Upper lobe of left lung (tissue), 6 donors: Measurements from ENCODE around the gene DCLRE1C. TPM values are rescaled to one million over a fixed set of nuclear protein-coding genes. Genes with fewer than 3 reads are reported as not detected.
A peak's percentile ranks its signal among the peaks of the same experiment; 100 is the strongest.
"Not testable (repeated sequence)": the region's sequence is repeated elsewhere in the genome, so short reads cannot be mapped to it uniquely, and the experiment has no call there.

ENCODE experiments used
- ATAC-seq, 2 donors: fragments of 200-7000 bp; cut with Tn5 transposase; one replicate each; pipeline ENCODE4 v1.9.1; 2022; ENCODE audit warnings: mild to moderate bottlenecking in 2 of 2, moderate library complexity in 2 of 2; ENCODE audit not compliant: low FRiP score in 2 of 2
- DNase-seq, 2 donors: peaks; one replicate each; pipeline ENCODE4 v3.0.0-alpha.2; 2019 to 2020
- H3K27ac ChIP-seq, 4 donors: fragments of 200-600 bp; sonication (generic); one replicate each; pipeline ENCODE4 v1.5.1; 2016 to 2019
- H3K27me3 ChIP-seq, 4 donors: fragments of 200-600 bp; sonication (generic); one replicate each; pipeline ENCODE4 v1.5.1; 2017 to 2019
- H3K36me3 ChIP-seq, 4 donors: fragments of 200-600 bp; sonication (generic); one replicate each; pipeline ENCODE4 v1.5.1; 2016 to 2019
- H3K4me1 ChIP-seq, 4 donors: fragments of 200-600 bp; sonication (generic); one replicate each; pipeline ENCODE4 v1.5.1; 2018 to 2019
- H3K4me3 ChIP-seq, 4 donors: fragments of 200-600 bp; sonication (generic); one replicate each; pipeline ENCODE4 v1.5.1; 2017 to 2019; ENCODE audit warnings: mild to moderate bottlenecking in 2 of 4, moderate library complexity in 1 of 4
- H3K9me3 ChIP-seq, 4 donors: fragments of 200-600 bp; sonication (generic); one replicate each; pipeline ENCODE4 v1.5.1; 2018 to 2019
- EP300 ChIP-seq, 4 donors: sonication (generic); formaldehyde crosslinking; IDR thresholded peaks; one replicate each; pipeline ENCODE4 v1.5.1; 2017; ENCODE audit warnings: antibody characterized with exemption in 4 of 4, control low read depth in 2 of 4
- POLR2A ChIP-seq, 4 donors: fragments of 450-650 bp; IDR thresholded peaks; one replicate each; pipeline ENCODE4 v1.5.1; 2016 to 2017; ENCODE audit warnings: antibody characterized with exemption in 4 of 4, mild to moderate bottlenecking in 2 of 4
- POLR2AphosphoS5 ChIP-seq, 2 donors: sonication (generic); formaldehyde crosslinking; IDR thresholded peaks; one replicate each; pipeline ENCODE4 v1.5.1; 2017; ENCODE audit warnings: antibody characterized with exemption in 2 of 2
- WGBS, 2 donors: methylation state at CpG; one replicate each; pipeline ENCODE4 v1.1.5; 2017 to 2018; 5-methylcytosine and 5-hydroxymethylcytosine counted together
- total RNA-seq, 6 donors: library from RNA; depleted of rRNA in 4 of 6; stranded (reverse); fragments of >200 nt in 4 of 6; gene quantifications; one replicate each; pipeline versions ENCODE4 v1.1.0 to v1.2.1, GENCODE V29; 2016 to 2021
- TF ChIP-seq, protein P1 (sequence below), 6 experiments: fragments of 450-650 bp in 4 of 6; fragments of 200-600 bp in 2 of 6; sonication (generic) in 2 of 6; IDR thresholded peaks; one replicate each; pipeline ENCODE4 v1.5.1; 2016 to 2019; ENCODE audit warnings: antibody characterized with exemption in 6 of 6
- donor health status: DM: no; HTN: no; CAD: no; lungs with moderate emphysema.
- donor health status: DM: no; HTN: yes; CAD: no; lungs with severe emphysema.

DCLRE1C gene
- 10 to 100 TPM in 5 of 6 donors, 1 to 10 TPM in 1; 8.8 to 19.9 (median 10.9) TPM for total RNA-seq

DNA sequence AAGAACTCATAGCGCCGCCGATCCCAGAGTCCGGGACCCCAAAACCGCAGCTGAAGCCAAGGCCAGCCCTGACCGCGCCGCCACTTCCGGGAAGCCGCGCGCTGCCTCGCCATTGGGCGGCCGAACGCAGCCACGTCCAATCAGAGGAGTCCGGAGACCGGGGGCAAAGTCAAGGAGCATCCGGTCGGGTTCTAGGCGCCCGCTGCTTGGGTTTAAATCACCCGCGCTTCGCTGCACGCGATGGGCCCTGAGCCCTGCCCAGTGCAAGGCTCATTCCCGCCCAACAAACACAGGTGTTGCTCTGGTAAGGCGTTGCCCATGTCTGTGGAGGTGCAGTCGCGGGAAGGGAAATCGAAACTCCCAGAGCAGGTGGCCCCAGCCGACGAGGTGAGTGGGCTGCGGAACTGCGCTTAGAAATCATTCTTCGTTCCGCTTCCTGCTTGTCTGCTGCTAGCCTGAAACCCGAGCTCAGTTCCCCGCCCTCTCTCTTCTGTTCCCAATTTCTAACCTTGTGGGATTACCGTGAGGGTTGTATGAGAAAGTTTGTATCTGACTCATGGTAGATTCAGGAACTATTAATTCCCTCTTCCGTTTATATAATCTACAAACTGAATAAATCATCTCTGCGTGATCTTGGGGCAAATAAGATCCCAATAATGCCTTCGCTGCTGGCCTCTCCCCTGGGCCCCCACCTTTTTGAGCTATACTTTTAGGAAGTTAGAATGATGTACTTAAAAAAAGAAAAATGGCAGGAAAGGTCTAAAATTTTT, at the start of gene DCLRE1C:
Gene DCLRE1C (minus strand): TSS at position 96 of the 770 bp plus-strand sequence. CDS start 86 bp downstream, at position 10.
- TF ChIP-seq POLR2AphosphoS5 (IDR thresholded peaks at IDR 0.05), result peak; percentile 68 to 69
- TF ChIP-seq EP300 (IDR thresholded peaks at IDR 0.05), result no peak
- peak in 2 of 4 donors; percentile 30 to 68 for TF ChIP-seq POLR2A (IDR thresholded peaks at IDR 0.05)
- H3K36me3 ChIP-seq, result no peaks in the 10 kb centered on the region
- ATAC-seq (peak; percentile 97), DNase-seq (peak; percentile 93 to 97)
- H3K9me3 ChIP-seq, result no peaks in the 10 kb centered on the region
- 0 to 1% methylated on average over 20 to 40 of the region's 45 CpGs for WGBS, 2 donors
- no peaks in the 10 kb centered on the region for H3K27me3 ChIP-seq
- peak within 1 kb of the TSS; percentile 90 to 92 (median 90) for H3K27ac ChIP-seq
- H3K4me3 ChIP-seq, result peak within 1 kb of the TSS; percentile 57 to 84 (median 70)
- H3K4me1 ChIP-seq, result peaks cover 21 to 35% (median 30%) of the 10 kb centered on the region in 4 donors

DNA sequence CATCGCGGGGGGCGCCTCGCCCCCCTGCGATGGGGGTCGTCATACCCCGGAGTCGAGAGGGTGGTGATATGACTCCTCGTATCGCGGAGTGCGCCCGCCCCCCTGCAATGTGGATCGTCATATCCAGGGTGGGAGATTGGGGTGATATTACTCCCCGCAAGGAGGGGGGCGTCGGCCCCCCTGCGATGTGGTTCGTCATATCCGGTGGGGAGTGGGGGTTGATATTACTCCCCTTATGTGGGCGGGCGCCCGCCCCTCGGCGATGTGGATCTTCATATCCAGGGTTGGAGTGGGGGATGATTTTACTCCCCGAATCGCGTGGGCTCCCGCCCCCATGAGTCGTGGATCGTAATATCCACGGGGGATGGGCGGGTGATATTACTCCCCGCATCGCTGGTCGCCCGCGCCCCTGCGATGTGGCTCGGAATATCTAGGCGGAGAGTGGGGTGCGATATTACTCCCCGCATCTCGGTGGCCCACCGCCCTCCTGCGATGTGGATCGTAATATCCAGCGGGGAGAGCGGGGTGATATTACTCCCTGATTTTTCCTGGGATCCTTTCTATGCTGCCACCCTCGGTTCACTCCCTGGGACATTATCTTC, 42.2 kb upstream of the DCLRE1C start:
- Histone ChIP-seq H3K4me1 (no peaks in the 10 kb centered on the region), H3K4me3 (no peak overlapping the region), H3K9me3 (no peaks in the 10 kb centered on the region), H3K36me3 (no peaks in the 10 kb centered on the region), H3K27me3 (no peaks in the 10 kb centered on the region), H3K27ac (no peak overlapping the region)
- ATAC-seq, result peak in 1 of 2 donors; percentile 57
- TF ChIP-seq, protein P1, sequence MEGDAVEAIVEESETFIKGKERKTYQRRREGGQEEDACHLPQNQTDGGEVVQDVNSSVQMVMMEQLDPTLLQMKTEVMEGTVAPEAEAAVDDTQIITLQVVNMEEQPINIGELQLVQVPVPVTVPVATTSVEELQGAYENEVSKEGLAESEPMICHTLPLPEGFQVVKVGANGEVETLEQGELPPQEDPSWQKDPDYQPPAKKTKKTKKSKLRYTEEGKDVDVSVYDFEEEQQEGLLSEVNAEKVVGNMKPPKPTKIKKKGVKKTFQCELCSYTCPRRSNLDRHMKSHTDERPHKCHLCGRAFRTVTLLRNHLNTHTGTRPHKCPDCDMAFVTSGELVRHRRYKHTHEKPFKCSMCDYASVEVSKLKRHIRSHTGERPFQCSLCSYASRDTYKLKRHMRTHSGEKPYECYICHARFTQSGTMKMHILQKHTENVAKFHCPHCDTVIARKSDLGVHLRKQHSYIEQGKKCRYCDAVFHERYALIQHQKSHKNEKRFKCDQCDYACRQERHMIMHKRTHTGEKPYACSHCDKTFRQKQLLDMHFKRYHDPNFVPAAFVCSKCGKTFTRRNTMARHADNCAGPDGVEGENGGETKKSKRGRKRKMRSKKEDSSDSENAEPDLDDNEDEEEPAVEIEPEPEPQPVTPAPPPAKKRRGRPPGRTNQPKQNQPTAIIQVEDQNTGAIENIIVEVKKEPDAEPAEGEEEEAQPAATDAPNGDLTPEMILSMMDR (IDR thresholded peaks at IDR 0.05), result no peak
- TF ChIP-seq POLR2A (IDR thresholded peaks at IDR 0.05) (no peak), POLR2AphosphoS5 (IDR thresholded peaks at IDR 0.05) (no peak), EP300 (IDR thresholded peaks at IDR 0.05) (no peak)
- 88 to 92% methylated on average over 43 to 49 of the region's 50 CpGs for WGBS, 2 donors
- DNase-seq, result peak in 1 of 2 donors; percentile 75

DNA sequence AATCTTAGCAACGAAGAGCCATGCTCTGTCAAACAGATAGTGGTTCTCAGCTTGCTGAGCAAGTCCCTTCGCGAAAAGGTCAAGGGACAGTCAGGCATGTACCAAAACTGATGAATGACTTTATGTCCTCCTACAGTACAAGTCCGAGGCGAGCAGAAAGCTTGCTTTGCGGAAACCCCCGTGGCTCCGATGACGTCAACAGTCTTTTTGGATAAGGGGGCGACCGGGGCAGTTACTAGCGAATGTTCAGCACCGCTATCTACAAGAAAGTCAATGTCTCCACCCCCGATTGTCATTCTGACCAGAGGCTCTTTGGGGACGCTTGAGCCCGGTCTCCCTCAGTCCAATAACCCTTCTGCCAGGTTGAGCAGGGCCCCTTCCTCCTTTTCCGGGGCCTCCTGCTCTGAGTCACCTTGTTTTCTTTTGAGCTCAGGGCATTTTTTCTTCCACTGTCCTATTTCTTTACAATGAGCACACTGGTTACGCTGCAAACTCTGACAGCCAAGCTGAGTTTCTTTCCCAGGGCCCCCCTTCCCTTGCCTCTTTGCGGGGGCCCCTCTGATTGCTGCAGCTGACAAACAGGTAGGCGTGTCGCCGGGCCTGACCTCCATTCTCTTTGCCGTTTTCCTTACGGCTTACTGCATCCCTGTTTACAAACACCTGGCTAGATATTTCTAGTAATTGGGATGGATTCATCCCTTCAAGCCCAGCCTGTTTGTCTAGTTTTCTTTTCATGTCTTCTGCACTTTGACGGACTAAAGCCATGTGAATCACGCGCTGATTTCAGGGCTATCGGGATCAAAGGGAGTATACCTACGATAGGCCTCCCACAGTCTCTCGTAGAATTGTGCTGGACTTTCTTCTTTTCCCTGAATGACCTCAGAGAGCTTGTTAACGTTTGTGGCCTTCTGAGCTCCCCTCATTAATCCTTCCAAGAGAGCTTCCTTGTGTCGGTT, 39.9 kb upstream of the DCLRE1C start:
- not testable (repeated sequence) for H3K27ac ChIP-seq, H3K4me1 ChIP-seq, H3K27me3 ChIP-seq, H3K4me3 ChIP-seq, H3K36me3 ChIP-seq, DNase-seq, H3K9me3 ChIP-seq, ATAC-seq
- WGBS, 2 donors, result 79 to 82% methylated on average over 30 to 32 of the region's 32 CpGs

DNA sequence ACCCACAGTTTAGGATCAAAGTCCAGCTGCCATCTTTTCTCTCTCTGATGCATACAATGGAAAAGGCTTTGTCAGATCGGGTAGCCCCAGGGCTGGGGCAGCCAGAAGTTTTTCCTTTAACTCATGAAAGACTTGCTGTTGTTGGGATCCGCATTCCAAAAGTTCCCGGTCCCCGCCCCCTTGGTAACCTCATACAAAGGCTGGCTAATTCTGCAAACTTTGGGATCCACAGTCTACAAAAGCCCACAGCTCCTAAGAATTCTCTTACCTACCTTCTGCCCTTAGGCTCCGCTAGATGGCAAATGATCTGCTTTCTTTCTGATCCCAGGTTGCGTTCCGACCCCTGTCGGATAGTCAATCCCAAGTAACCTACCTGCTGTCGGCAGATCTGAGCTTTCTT, 38.4 kb upstream of the DCLRE1C start:
- WGBS, 2 donors, result 87 to 88% methylated on average over 9 of the region's 9 CpGs
- not testable (repeated sequence) for H3K36me3 ChIP-seq, H3K4me3 ChIP-seq, H3K27ac ChIP-seq, H3K4me1 ChIP-seq, H3K27me3 ChIP-seq, ATAC-seq, DNase-seq, H3K9me3 ChIP-seq

DNA sequence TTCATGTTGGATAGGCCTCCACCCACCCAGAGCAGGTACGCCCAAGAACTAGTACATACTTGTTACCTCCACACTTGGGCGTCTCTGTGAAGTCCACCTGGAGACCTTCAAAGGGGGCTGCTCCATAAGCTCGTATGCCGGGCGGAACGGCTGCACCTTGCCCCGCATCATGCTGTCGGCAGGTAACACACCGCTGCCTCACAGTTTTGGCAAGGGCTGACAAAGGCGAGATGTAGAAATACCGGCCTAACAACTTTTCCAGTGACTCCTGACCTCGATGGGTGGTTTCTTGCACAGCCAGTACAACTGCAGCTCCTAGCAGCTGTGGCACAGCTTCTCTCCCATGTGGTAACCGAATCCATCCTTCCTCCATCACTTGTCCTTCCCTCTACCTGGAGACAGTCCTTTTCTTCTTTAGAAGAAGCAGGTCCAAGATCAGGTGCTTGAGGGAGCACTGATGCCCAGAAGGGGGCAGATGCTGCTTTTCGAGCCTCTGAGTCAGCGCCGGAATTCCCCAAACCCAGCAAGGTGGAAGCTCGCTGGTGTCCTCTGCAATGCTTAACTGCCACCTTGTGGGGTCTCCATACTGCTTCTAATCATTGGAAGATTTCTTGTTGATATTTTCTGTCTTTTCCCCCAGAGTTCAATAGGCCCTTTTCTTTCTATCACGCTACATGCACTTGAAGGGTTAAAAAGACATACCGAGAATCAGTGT, 37.3 kb upstream of the DCLRE1C start:
- peak in 1 of 2 donors; percentile 49 for DNase-seq
- not testable (repeated sequence) for H3K36me3 ChIP-seq, H3K4me1 ChIP-seq, H3K27me3 ChIP-seq, H3K4me3 ChIP-seq, ATAC-seq, H3K9me3 ChIP-seq, H3K27ac ChIP-seq
- WGBS, 2 donors, result 62 to 66% methylated on average over 18 of the region's 19 CpGs

DNA sequence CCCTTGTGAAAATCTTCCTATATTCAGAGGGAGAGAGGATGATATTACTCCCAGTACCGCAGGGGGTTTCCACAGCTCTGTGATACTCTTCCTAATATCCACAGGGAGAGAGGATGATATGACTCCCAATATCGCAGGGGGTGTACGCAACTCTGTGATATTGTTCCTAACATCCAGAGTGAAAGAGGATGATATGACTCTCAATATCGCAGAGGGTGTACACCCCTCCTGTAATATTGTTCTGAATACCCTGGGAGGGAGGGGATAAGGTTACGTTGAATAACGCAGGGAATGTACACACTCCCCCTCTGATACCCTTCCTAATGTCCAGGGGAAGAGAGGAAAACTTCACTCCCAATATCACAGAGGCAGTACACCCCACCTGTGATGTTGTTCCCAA, 35.7 kb upstream of the DCLRE1C start:
- H3K27ac ChIP-seq, H3K36me3 ChIP-seq: not testable (repeated sequence)
- WGBS, 2 donors, result 86% methylated on average over 6 of the region's 6 CpGs

More for the DNA sequence above, 35.7 kb upstream of the DCLRE1C start:
- DNase-seq, H3K4me1 ChIP-seq, ATAC-seq, H3K9me3 ChIP-seq, H3K27me3 ChIP-seq, H3K4me3 ChIP-seq: not testable (repeated sequence)
